ENCODE data around the gene AHCYL1.

GRCh38 chr1:109977657-109978378 lies 6.7 kb upstream of the AHCYL1 start:
- no peak for TF ChIP-seq CTCF (IDR thresholded peaks at IDR 0.05 in 8 of 11, conservative IDR thresholded peaks at IDR 0.05 in 3 of 11)
- TF ChIP-seq POLR2A (IDR thresholded peaks at IDR 0.05) = no peak
- TF ChIP-seq POLR2AphosphoS5 (IDR thresholded peaks at IDR 0.05) = no peak
